Smooth muscle cell (in vitro differentiated cells): ENCODE data around the gene IER3IP1. TPM values are rescaled to one million over a fixed set of nuclear protein-coding genes. Genes with fewer than 3 reads are reported as not detected.
"Not testable (repeated sequence)": the region's sequence is repeated elsewhere in the genome, so short reads cannot be mapped to it uniquely, and the experiment has no call there.

Experiments used
- DNase-seq: peaks from one replicate; lab custom pipeline; 2025; ENCODE audit not compliant: unreplicated experiment; lab: John Stamatoyannopoulos, UW
- H2AFZ ChIP-seq: fragments of 200-600 bp; sonication (generic); 2 replicates; pipeline ENCODE4 v1.6.0; 2016; ENCODE audit warnings: antibody characterized with exemption, low read depth, mild to moderate bottlenecking
- H3F3A ChIP-seq: fragments of 200-600 bp; sonication (generic); 2 replicates; pipeline ENCODE4 v1.6.0; 2017; ENCODE audit warnings: antibody characterized with exemption, low read depth
- H3K27ac ChIP-seq: fragments of 200-600 bp; sonication (generic); 2 replicates; pipeline ENCODE4 v1.5.1; 2016; ENCODE audit warnings: low read depth, mild to moderate bottlenecking
- H3K27me3 ChIP-seq: fragments of 200-600 bp; sonication (generic); 2 replicates; pipeline ENCODE4 v1.6.1; 2016; ENCODE audit warnings: low read depth, mild to moderate bottlenecking
- H3K36me3 ChIP-seq: fragments of 200-600 bp; sonication (generic); 2 replicates; pipeline ENCODE4 v1.5.1; 2016; ENCODE audit warnings: low read depth
- H3K4me1 ChIP-seq: fragments of 200-600 bp; sonication (generic); 2 replicates; pipeline ENCODE4 v1.5.1; 2016; ENCODE audit warnings: low read depth
- H3K4me2 ChIP-seq: fragments of 200-600 bp; sonication (generic); 2 replicates; pipeline ENCODE4 v1.6.0; 2016; ENCODE audit warnings: mild to moderate bottlenecking
- H3K4me3 ChIP-seq: fragments of 200-600 bp; sonication (generic); 2 replicates; pipeline ENCODE4 v1.5.1; 2016; ENCODE audit warnings: mild to moderate bottlenecking
- H3K79me2 ChIP-seq: fragments of 200-600 bp; sonication (generic); 2 replicates; pipeline ENCODE4 v1.6.0; 2016; ENCODE audit warnings: low read depth, mild to moderate bottlenecking
- H3K9ac ChIP-seq: fragments of 200-600 bp; sonication (generic); 2 replicates; pipeline ENCODE4 v1.6.0; 2016; ENCODE audit warnings: low read depth
- H3K9me3 ChIP-seq: fragments of 200-600 bp; sonication (generic); replicated peaks from 2 replicates; pipeline ENCODE4 v1.5.1; 2016; ENCODE audit warnings: low read depth
- H4K20me1 ChIP-seq: fragments of 200-600 bp; sonication (generic); 2 replicates; pipeline ENCODE4 v1.6.0; 2016; ENCODE audit warnings: low read depth
- CTCF ChIP-seq: fragments of 200-600 bp; sonication (generic); IDR thresholded peaks from 2 replicates; pipeline ENCODE4 v1.5.1; 2017; ENCODE audit warnings: borderline replicate concordance, mild to moderate bottlenecking, antibody characterized with exemption; ENCODE audit not compliant: insufficient read depth, poor library complexity, severe bottlenecking
- WGBS: methylation state at CpG from one replicate; pipeline ENCODE4 v1.1.7; 2016; ENCODE audit warnings: low lambda C conversion rate; 5-methylcytosine and 5-hydroxymethylcytosine counted together
- polyA plus RNA-seq: library from polyadenylated mRNA; unstranded; fragments of >200 nt; fragmentation: Nextera tagmentation; extraction: Ambion mirVana; gene quantifications from 2 replicates; pipeline ENCODE4 v1.2.1, GENCODE V29; 2016
- total RNA-seq: library from RNA; depleted of rRNA; stranded (reverse); fragments of >200 nt; gene quantifications from 2 replicates; pipeline ENCODE4 v1.2.3, GENCODE V29; 2014

IER3IP1 gene
- total and polyA plus RNA-seq, 2 experiments from 2014 or later: 35.8 to 39.9 TPM

GRCh38 chr18:47191961-47192360 is 15.8 kb upstream of the IER3IP1 start:
- no peaks in the 10 kb centered on the region for H3K27me3 ChIP-seq

GRCh38 chr18:47187721-47188120 is 11.6 kb upstream of the IER3IP1 start:
- Histone ChIP-seq H3K9ac (no peak overlapping the region), H3K4me1 (no peaks in the 10 kb centered on the region), H3K27me3 (no peaks in the 10 kb centered on the region), H2AFZ (no peak overlapping the region), H3K9me3 (no peaks in the 10 kb centered on the region), H3K27ac (no peak overlapping the region), H3K4me2 (no peak overlapping the region), H3F3A (no peaks in the 10 kb centered on the region), H3K36me3 (no peaks in the 10 kb centered on the region), H4K20me1 (no peaks in the 10 kb centered on the region), H3K79me2 (no peaks in the 10 kb centered on the region), H3K4me3 (no peak overlapping the region)
- no peak for TF ChIP-seq CTCF
- no peak for DNase-seq
- 82% methylated on average over 7 of the region's 7 CpGs for WGBS

More at GRCh38 chr18:47191961-47192360, 15.8 kb upstream of the IER3IP1 start:
- no peak overlapping the region for H2AFZ ChIP-seq
- DNase-seq: no peak
- H3K27ac ChIP-seq: no peak overlapping the region
- TF ChIP-seq CTCF: no peak
- H3K36me3 ChIP-seq: no peaks in the 10 kb centered on the region
- H3K4me2 ChIP-seq: no peak overlapping the region
- H4K20me1 ChIP-seq: no peaks in the 10 kb centered on the region
- 92% methylated on average over 2 of the region's 2 CpGs for WGBS
- H3K79me2 ChIP-seq: no peaks in the 10 kb centered on the region
- no peaks in the 10 kb centered on the region for H3F3A ChIP-seq
- no peak overlapping the region for H3K9ac ChIP-seq
- no peaks in the 10 kb centered on the region for H3K4me1 ChIP-seq
- H3K4me3 ChIP-seq: no peak overlapping the region
- no peaks in the 10 kb centered on the region for H3K9me3 ChIP-seq

GRCh38 chr18:47184419-47185050 is 8.4 kb upstream of the IER3IP1 start:
- H3K4me1 ChIP-seq: no peaks in the 10 kb centered on the region
- no peak overlapping the region for H3K9ac ChIP-seq
- no peak overlapping the region for H3K27ac ChIP-seq
- 83% methylated on average over 5 of the region's 5 CpGs for WGBS
- no peaks in the 10 kb centered on the region for H3K79me2 ChIP-seq
- H2AFZ ChIP-seq: no peak overlapping the region
- no peak for DNase-seq
- H3K4me3 ChIP-seq: no peak overlapping the region
- no peak for TF ChIP-seq CTCF
- H3K27me3 ChIP-seq: no peaks in the 10 kb centered on the region
- no peaks in the 10 kb centered on the region for H4K20me1 ChIP-seq
- no peak overlapping the region for H3K4me2 ChIP-seq
- H3K9me3 ChIP-seq: no peaks in the 10 kb centered on the region
- H3F3A ChIP-seq: no peaks in the 10 kb centered on the region
- no peaks in the 10 kb centered on the region for H3K36me3 ChIP-seq

- H3K36me3 ChIP-seq, H3K4me3 ChIP-seq, H3F3A ChIP-seq, H2AFZ ChIP-seq, H4K20me1 ChIP-seq, H3K27ac ChIP-seq, H3K79me2 ChIP-seq, DNase-seq, H3K9ac ChIP-seq, H3K27me3 ChIP-seq, H3K4me1 ChIP-seq, H3K9me3 ChIP-seq, H3K4me2 ChIP-seq: not testable (repeated sequence)
- 96% methylated on average over 5 of the region's 5 CpGs for WGBS
Measured at GRCh38 chr18:47182156-47182555, 6.0 kb upstream of the IER3IP1 start.
